ENCODE measurements around the gene OTOG.

OTOG gene

GRCh38 chr11:17574141-17575091, 27.4 kb downstream of the OTOG start:
- no peak for TF ChIP-seq CTCF (conservative IDR thresholded peaks at IDR 0.05; ENCODE audit: low read length)
- no peak for DNase-seq (ENCODE audit: low read depth)
- H3K4me3 ChIP-seq (ENCODE audit: low read length): no peak overlapping the region

GRCh38 chr11:17575431-17576425, 28.7 kb downstream of the OTOG start:
- no peak overlapping the region for H3K4me3 ChIP-seq (ENCODE audit: low read length)
- no peak for DNase-seq (ENCODE audit: low read depth)
- no peak for TF ChIP-seq CTCF (conservative IDR thresholded peaks at IDR 0.05; ENCODE audit: low read length)

GRCh38 chr11:17578296-17578695, 31.2 kb downstream of the OTOG start:
- H3K4me3 ChIP-seq (ENCODE audit: low read length): no peak overlapping the region
- TF ChIP-seq CTCF (conservative IDR thresholded peaks at IDR 0.05; ENCODE audit: low read length): no peak
- no peak for DNase-seq (ENCODE audit: low read depth)

- H3K4me3 ChIP-seq (ENCODE audit: low read length): no peak overlapping the region
- TF ChIP-seq CTCF (conservative IDR thresholded peaks at IDR 0.05; ENCODE audit: low read length): no peak
- no peak for DNase-seq (ENCODE audit: low read depth)
Observed at GRCh38 chr11:17578958-17579357, 31.9 kb downstream of the OTOG start.

GRCh38 chr11:17579451-17579850, 32.4 kb downstream of the OTOG start:
- DNase-seq (ENCODE audit: low read depth): no peak
- TF ChIP-seq CTCF (conservative IDR thresholded peaks at IDR 0.05; ENCODE audit: low read length): no peak
- H3K4me3 ChIP-seq (ENCODE audit: low read length): no peak overlapping the region

GRCh38 chr11:17580271-17580670, 33.2 kb downstream of the OTOG start:
- no peak for TF ChIP-seq CTCF (conservative IDR thresholded peaks at IDR 0.05; ENCODE audit: low read length)

More at GRCh38 chr11:17580271-17580670, 33.2 kb downstream of the OTOG start:
- no peak for DNase-seq (ENCODE audit: low read depth)
- H3K4me3 ChIP-seq (ENCODE audit: low read length): no peak overlapping the region
